ENCODE measurements around the gene PTGDR. TPM values are rescaled to one million over a fixed set of nuclear protein-coding genes. Genes with fewer than 3 reads are reported as not detected.

PTGDR gene
- total RNA-seq, 1 donor from 2014 or later: not detected

- no peak for DNase-seq (ENCODE audit: low read depth)
- H3K4me3 ChIP-seq (ENCODE audit: low read depth, low read length): no peak overlapping the region
- no peak for TF ChIP-seq CTCF (IDR thresholded peaks at IDR 0.05; ENCODE audit: insufficient read depth, low read length, poor library complexity, severe bottlenecking)
- no peaks in the 10 kb centered on the region for H3K36me3 ChIP-seq (ENCODE audit: control insufficient read depth, insufficient read depth, low read length)
- H3K27me3 ChIP-seq (ENCODE audit: control insufficient read depth, insufficient read depth, low read length): no peaks in the 10 kb centered on the region
These were observed 51.5 kb downstream of the PTGDR start for GRCh38 chr14:52318826-52319645.

DNA sequence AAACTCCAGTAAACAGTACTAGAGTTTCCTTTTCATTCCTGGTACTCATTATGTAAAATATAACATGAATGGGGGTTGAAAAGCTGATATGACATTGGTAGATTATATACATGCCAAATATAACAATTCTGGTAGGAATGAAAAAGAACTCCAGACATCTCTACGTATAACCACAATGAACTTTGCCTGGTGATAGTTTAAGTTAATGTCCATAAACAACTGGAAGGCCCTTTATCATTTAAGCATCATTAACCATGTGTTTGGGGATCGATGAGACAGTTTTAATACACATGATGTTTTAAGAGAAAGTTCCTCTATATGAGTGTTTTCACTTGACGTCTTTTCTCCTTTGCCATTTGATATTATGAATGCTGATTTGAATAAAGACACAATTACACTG is 52.4 kb downstream of the PTGDR start:
- TF ChIP-seq CTCF (IDR thresholded peaks at IDR 0.05; ENCODE audit: insufficient read depth, low read length, poor library complexity, severe bottlenecking): no peak
- Histone ChIP-seq H3K4me3 (ENCODE audit: low read depth, low read length) (no peak overlapping the region), H3K36me3 (ENCODE audit: control insufficient read depth, insufficient read depth, low read length) (no peaks in the 10 kb centered on the region), H3K27me3 (ENCODE audit: control insufficient read depth, insufficient read depth, low read length) (no peaks in the 10 kb centered on the region)
- DNase-seq (ENCODE audit: low read depth): no peak

DNA sequence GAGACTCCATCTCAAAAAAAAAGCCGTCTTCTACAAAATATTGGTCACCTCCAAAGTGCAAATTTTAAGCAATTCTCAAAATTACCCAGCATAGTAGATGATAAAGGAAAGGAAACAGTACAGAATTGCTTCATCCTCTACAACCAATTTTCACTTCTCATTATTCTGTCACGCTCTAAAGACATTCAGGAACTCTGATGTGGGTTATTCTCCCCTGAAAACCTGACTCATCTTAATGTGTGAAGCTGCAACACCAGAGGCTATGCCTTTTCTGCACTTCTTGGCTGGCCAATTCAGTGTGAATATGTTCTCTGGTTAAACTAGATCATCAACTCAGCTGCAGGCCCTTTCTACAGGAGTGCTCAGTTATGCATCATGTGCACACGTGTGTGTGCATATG is 57.6 kb downstream of the PTGDR start:
- DNase-seq (ENCODE audit: low read depth): peak; percentile 82
- Histone ChIP-seq H3K36me3 (ENCODE audit: control insufficient read depth, insufficient read depth, low read length) (no peaks in the 10 kb centered on the region), H3K4me3 (ENCODE audit: low read depth, low read length) (no peak overlapping the region), H3K27me3 (ENCODE audit: control insufficient read depth, insufficient read depth, low read length) (no peaks in the 10 kb centered on the region)
- TF ChIP-seq CTCF (IDR thresholded peaks at IDR 0.05; ENCODE audit: insufficient read depth, low read length, poor library complexity, severe bottlenecking): no peak

DNA sequence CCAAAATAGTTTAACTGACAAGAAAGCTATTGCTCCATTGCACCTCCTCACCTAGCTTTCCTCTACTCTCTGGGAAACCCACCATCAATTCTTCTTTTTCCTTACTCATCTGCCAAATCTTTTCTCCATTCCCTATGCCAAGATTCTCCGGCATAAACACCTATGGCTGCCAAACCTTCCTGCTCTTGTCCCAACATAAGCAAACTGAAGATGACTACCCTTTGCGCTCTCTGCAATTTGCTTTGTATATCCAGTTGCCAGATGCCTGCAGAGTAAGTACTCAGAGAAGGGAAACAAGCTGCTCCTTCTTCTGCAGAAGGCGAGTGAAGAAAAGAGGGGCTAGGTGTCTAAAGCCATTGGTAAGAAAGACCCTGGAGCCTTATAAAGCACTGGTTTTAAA is 58.1 kb downstream of the PTGDR start:
- TF ChIP-seq CTCF (IDR thresholded peaks at IDR 0.05; ENCODE audit: insufficient read depth, low read length, poor library complexity, severe bottlenecking): no peak
- Histone ChIP-seq H3K4me3 (ENCODE audit: low read depth, low read length) (no peak overlapping the region), H3K36me3 (ENCODE audit: control insufficient read depth, insufficient read depth, low read length) (no peaks in the 10 kb centered on the region), H3K27me3 (ENCODE audit: control insufficient read depth, insufficient read depth, low read length) (no peaks in the 10 kb centered on the region)
- DNase-seq (ENCODE audit: low read depth): no peak

Other genes starting within 250 kb of the PTGDR start
- gene NID2, start 198.6 kb upstream of the PTGDR start, total RNA-seq: 5.4 and 8.1 TPM in 2 replicates
- 0.46 and 1.4 TPM in 2 replicates for gene PTGER2, start 46.6 kb downstream of the PTGDR start, total RNA-seq